H1 (cell line): ENCODE data around the gene RGS7BP. TPM values are rescaled to one million over a fixed set of nuclear protein-coding genes. Genes with fewer than 3 reads are reported as not detected.

Source experiments
- CTCF ChIA-PET: fragments of 300-600 bp; sonication (Branson Sonifier 250); formaldehyde crosslinking; loops from one replicate; lab custom pipeline; 2021; ENCODE audit not compliant: partially characterized antibody; lab: Charles Lee
- POLR2A ChIA-PET: fragments of 300-600 bp; sonication (Branson Sonifier 250); formaldehyde crosslinking; loops from one replicate; lab custom pipeline; 2021; ENCODE audit warnings: inconsistent platforms; ENCODE audit not compliant: partially characterized antibody; lab: Charles Lee
- DNase-seq, 2 experiments: peaks; one replicate each; pipeline versions ENCODE4 v3.0.0 to v3.0.0-alpha.2; 2010 to 2022; ENCODE audit warnings: low spot score in 2 of 2, low read depth in 1 of 2, mixed read lengths in 1 of 2
- FAIRE-seq: peaks from 2 replicates; lab custom pipeline; 2011; peaks lifted over from hg19 to GRCh38; lab: Jason Lieb, UNC
- H2AFZ ChIP-seq: 2 replicates; pipeline ENCODE4 v1.8.1; 2012; ENCODE audit warnings: low read length, inconsistent platforms
- H2AK5ac ChIP-seq: 2 replicates; pipeline ENCODE4 v1.6.1; 2013; ENCODE audit warnings: low read depth, low read length
- H2BK120ac ChIP-seq: replicated peaks from 2 replicates; pipeline ENCODE3; 2013; ENCODE audit warnings: low read depth, low read length, inconsistent platforms
- H2BK12ac ChIP-seq: 2 replicates; pipeline ENCODE4 v1.6.1; 2013; ENCODE audit warnings: low read depth, low read length
- H2BK15ac ChIP-seq: 2 replicates; pipeline ENCODE4 v1.6.1; 2013; ENCODE audit warnings: low read length
- H2BK20ac ChIP-seq: 2 replicates; pipeline ENCODE4 v1.6.1; 2013; ENCODE audit warnings: low read length
- H2BK5ac ChIP-seq: 2 replicates; pipeline ENCODE4 v1.6.1; 2013; ENCODE audit warnings: low read depth, low read length
- H3K14ac ChIP-seq: 2 replicates; pipeline ENCODE4 v1.6.1; 2013; ENCODE audit warnings: inconsistent platforms; ENCODE audit not compliant: insufficient read length
- H3K18ac ChIP-seq: 2 replicates; pipeline ENCODE4 v1.6.1; 2013; ENCODE audit warnings: low read length; ENCODE audit errors: extremely low read depth
- H3K23ac ChIP-seq: 2 replicates; pipeline ENCODE4 v1.6.1; 2013; ENCODE audit warnings: inconsistent platforms; ENCODE audit not compliant: insufficient read length
- H3K23me2 ChIP-seq: 2 replicates; pipeline ENCODE4 v1.6.1; 2013; ENCODE audit warnings: low read depth, low read length
- H3K27ac ChIP-seq: 2 replicates; pipeline ENCODE4 v1.6.1; 2011; ENCODE audit warnings: low read depth, low read length, inconsistent platforms
- H3K27me3 ChIP-seq, 4 experiments: replicated peaks in 1 of 4; 1 replicate in 1 of 4; 2 replicates in 3 of 4; pipeline versions ENCODE4 v1.6.1 to v1.8.1; 2011 to 2013; ENCODE audit warnings: low read length in 3 of 4, mild to moderate bottlenecking in 3 of 4, inconsistent platforms in 2 of 4, mixed read lengths in 2 of 4, moderate library complexity in 1 of 4; ENCODE audit not compliant: control insufficient read depth in 3 of 4, insufficient read depth in 3 of 4; ENCODE audit errors: extremely low read depth in 1 of 4
- H3K36me3 ChIP-seq, 4 experiments: 2 replicates each; pipeline versions ENCODE4 v1.6.1 to v1.8.1; 2011 to 2013; ENCODE audit warnings: mild to moderate bottlenecking in 4 of 4, low read length in 3 of 4, moderate library complexity in 2 of 4, control low read depth in 1 of 4, inconsistent platforms in 1 of 4; ENCODE audit not compliant: insufficient read depth in 4 of 4, control insufficient read depth in 2 of 4
- H3K4ac ChIP-seq: replicated peaks from 2 replicates; pipeline ENCODE3; 2013; ENCODE audit warnings: low read length, low read depth, mixed read lengths, inconsistent platforms; ENCODE audit not compliant: insufficient read length
- H3K4me1 ChIP-seq, 4 experiments: replicated peaks in 1 of 4; 1 replicate in 1 of 4; 2 replicates in 3 of 4; pipeline versions ENCODE4 v1.6.1 to v1.8.1; 2011 to 2013; ENCODE audit warnings: low read length in 3 of 4, inconsistent platforms in 2 of 4, mixed read lengths in 1 of 4; ENCODE audit not compliant: insufficient read depth in 4 of 4, control insufficient read depth in 3 of 4
- H3K4me2 ChIP-seq, 2 experiments: 2 replicates each; pipeline versions ENCODE4 v1.6.1 to v1.8.1; 2011 to 2013; ENCODE audit warnings: low read depth in 2 of 2, low read length in 2 of 2, control low read depth in 1 of 2, inconsistent platforms in 1 of 2, mild to moderate bottlenecking in 1 of 2; ENCODE audit not compliant: insufficient read depth in 1 of 2
- H3K4me3 ChIP-seq, 4 experiments: fragments of 200-600, 300-600 bp in 1 of 4; sonication (generic), shearing (Covaris generic), sonication (Bioruptor Twin) in 1 of 4; 2 replicates each; pipeline versions ENCODE4 v1.5.1 to v1.8.1; 2011 to 2016; ENCODE audit warnings: low read length in 4 of 4, low read depth in 3 of 4, control low read depth in 2 of 4, inconsistent platforms in 2 of 4, mild to moderate bottlenecking in 2 of 4, mixed read lengths in 1 of 4, moderate library complexity in 1 of 4; ENCODE audit not compliant: insufficient read depth in 2 of 4; ENCODE audit errors: extremely low read depth in 1 of 4
- H3K56ac ChIP-seq: replicated peaks from 2 replicates; pipeline ENCODE3; 2013; ENCODE audit warnings: low read depth, mild to moderate bottlenecking, mixed read lengths, low read length, inconsistent platforms; ENCODE audit not compliant: insufficient read length
- H3K79me1 ChIP-seq: 2 replicates; pipeline ENCODE4 v1.6.1; 2013; ENCODE audit warnings: low read depth, low read length, control low read depth
- H3K79me2 ChIP-seq, 2 experiments: 2 replicates each; pipeline versions ENCODE4 v1.6.1 to v1.8.1; 2012 to 2013; ENCODE audit warnings: low read length in 2 of 2, mild to moderate bottlenecking in 2 of 2, inconsistent platforms in 1 of 2; ENCODE audit not compliant: insufficient read depth in 2 of 2, control insufficient read depth in 1 of 2
- H3K9ac ChIP-seq, 4 experiments: replicated peaks in 1 of 4; 1 replicate in 1 of 4; 2 replicates in 3 of 4; pipeline versions ENCODE4 v1.6.1 to v1.8.1; 2011 to 2013; ENCODE audit warnings: low read depth in 3 of 4, low read length in 3 of 4, control low read depth in 2 of 4, mild to moderate bottlenecking in 2 of 4, moderate library complexity in 2 of 4, inconsistent platforms in 1 of 4; ENCODE audit errors: extremely low read depth in 1 of 4
- H3K9me3 ChIP-seq, 2 experiments: 2 replicates each; pipeline versions ENCODE4 v1.6.1 to v1.8.1; 2012 to 2013; ENCODE audit warnings: mild to moderate bottlenecking in 2 of 2, moderate library complexity in 2 of 2, control low read depth in 1 of 2, inconsistent platforms in 1 of 2, low read depth in 1 of 2, low read length in 1 of 2, mixed read lengths in 1 of 2; ENCODE audit not compliant: insufficient read depth in 2 of 2
- H4K20me1 ChIP-seq, 2 experiments: replicated peaks in 1 of 2; 2 replicates each; pipeline versions ENCODE3 to v1.8.1; 2011 to 2013; ENCODE audit warnings: inconsistent platforms in 2 of 2, low read length in 2 of 2, mild to moderate bottlenecking in 1 of 2; ENCODE audit not compliant: insufficient read depth in 2 of 2, control insufficient read depth in 1 of 2
- H4K5ac ChIP-seq: 2 replicates; pipeline ENCODE4 v1.6.1; 2013; ENCODE audit warnings: low read length, low read depth, mixed read lengths, inconsistent platforms; ENCODE audit not compliant: insufficient read length
- H4K8ac ChIP-seq: 2 replicates; pipeline ENCODE4 v1.8.0; 2013; ENCODE audit warnings: mild to moderate bottlenecking, moderate library complexity, low read length, inconsistent platforms; ENCODE audit not compliant: insufficient read depth; ENCODE audit errors: extremely low read depth
- H4K91ac ChIP-seq: replicated peaks from 2 replicates; pipeline ENCODE3; 2013; ENCODE audit warnings: low read length, mixed read lengths, inconsistent platforms; ENCODE audit not compliant: insufficient read length
- ASH2L ChIP-seq: fragments of 200-600, 300-600 bp; sonication (generic); IDR thresholded peaks from one replicate; pipeline ENCODE4 v1.7.1; 2017; ENCODE audit warnings: low read length
- HDAC6 ChIP-seq: IDR thresholded peaks from one replicate; pipeline ENCODE4 v1.7.1; 2012; ENCODE audit warnings: low read depth, mild to moderate bottlenecking, inconsistent platforms, low read length, moderate library complexity
- KDM4A ChIP-seq: IDR thresholded peaks from one replicate; pipeline ENCODE4 v1.7.1; 2012; ENCODE audit warnings: low read depth, mild to moderate bottlenecking, moderate library complexity, low read length, inconsistent platforms; ENCODE audit not compliant: severe bottlenecking
- MAFK ChIP-seq: IDR thresholded peaks from 2 replicates; pipeline ENCODE4 v1.6.1; 2012; ENCODE audit warnings: low read depth, mild to moderate bottlenecking, improper control_type of control experiment, low read length
- SAP30 ChIP-seq: fragments of 300-600 bp; sonication (generic); IDR thresholded peaks from 2 replicates; pipeline ENCODE4 v1.7.1; 2012; ENCODE audit warnings: low read length, moderate library complexity, mild to moderate bottlenecking, inconsistent platforms; ENCODE audit not compliant: insufficient read depth, insufficient replicate concordance
- TAF1 ChIP-seq: IDR thresholded peaks from 2 replicates; pipeline ENCODE4 v1.6.1; 2011; ENCODE audit warnings: mild to moderate bottlenecking, low read depth, low read length
- USF2 ChIP-seq: IDR thresholded peaks from 2 replicates; pipeline ENCODE4 v1.6.1; 2011; ENCODE audit warnings: low read length, improper control_type of control experiment
- WGBS, 2 experiments: shearing (Covaris generic) in 1 of 2; methylation state at CpG; one replicate each; pipeline versions ENCODE4 v1.1.6 to v1.1.7; 2013 to 2015; ENCODE audit warnings: low lambda C conversion rate in 2 of 2, mixed read lengths in 2 of 2, inconsistent platforms in 1 of 2, low coverage in 1 of 2, missing lambda C conversion rate in 1 of 2; ENCODE audit not compliant: insufficient replicate concordance in 2 of 2, insufficient coverage in 1 of 2, insufficient read length in 1 of 2; ENCODE audit errors: extremely low coverage in 1 of 2, missing lambda C conversion rate in 1 of 2; 5-methylcytosine and 5-hydroxymethylcytosine counted together
- polyA plus RNA-seq, 7 experiments: library from polyadenylated mRNA; depleted of rRNA in 3 of 7; stranded (reverse) in 5 of 7; unstranded in 2 of 7; fragments of >200 nt in 5 of 7; fragments of 200-250 nt in 2 of 7; gene quantifications; 1 replicate in 5 of 7; 2 replicates in 1 of 7; 4 replicates in 1 of 7; pipeline versions ENCODE4 v1.2.1 to v1.2.3, GENCODE V29; 2011 to 2013; ENCODE audit warnings: missing spikeins in 2 of 7, mixed read lengths in 2 of 7
- total RNA-seq: library from RNA; stranded (reverse); fragmentation: NEBNext Ultra II Directional; extraction: Animal tissue kit (Norgen Biotek cat#: 25700); gene quantifications from 2 replicates; pipeline ENCODE4 v1.2.1, GENCODE V29; 2021
- TF ChIP-seq, protein P1 (sequence below): IDR thresholded peaks from 2 replicates; pipeline ENCODE4 v1.6.1; 2012; ENCODE audit warnings: inconsistent platforms
- TF ChIP-seq, protein P2 (sequence below): IDR thresholded peaks from 2 replicates; pipeline ENCODE4 v1.6.1; 2011; ENCODE audit warnings: low read depth, mild to moderate bottlenecking, low read length; ENCODE audit not compliant: insufficient read depth

Gene RGS7BP
- total and polyA plus RNA-seq, 2 of the 8 experiments (the other 6 are each of a cell fraction or from before 2014, with no cell fraction given): 0.65 to 2.3 TPM

DNA sequence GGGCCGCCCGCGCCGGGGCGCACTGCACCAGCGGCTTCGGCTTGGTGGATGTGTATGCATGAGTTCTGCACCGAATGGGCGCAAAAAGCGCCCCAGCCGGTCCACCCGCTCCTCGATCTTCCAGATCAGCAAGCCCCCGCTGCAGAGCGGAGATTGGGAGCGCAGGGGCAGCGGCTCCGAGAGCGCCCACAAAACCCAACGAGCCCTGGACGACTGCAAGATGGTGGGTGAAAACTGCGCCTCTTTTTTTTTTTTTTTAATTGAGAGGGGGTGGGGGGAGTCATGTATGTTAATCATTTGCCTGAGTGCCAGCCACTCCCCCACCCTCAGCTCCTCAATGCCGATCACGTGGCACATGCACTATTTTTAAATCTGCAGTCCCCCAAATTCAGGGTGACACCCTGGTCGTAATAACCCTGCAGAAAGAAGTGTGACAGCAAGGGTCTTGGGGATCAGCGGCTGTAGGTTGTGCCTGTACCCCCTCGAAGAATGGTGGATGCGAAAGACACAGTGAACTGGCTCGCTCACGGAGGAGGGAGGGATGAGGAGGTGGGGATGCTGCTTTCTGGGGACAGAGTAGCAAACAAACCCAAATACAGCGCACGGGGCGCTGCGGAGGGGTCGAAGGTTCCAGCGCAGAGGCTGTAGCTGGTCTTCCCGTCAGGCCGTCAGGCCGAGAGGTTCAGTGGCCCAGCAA lies 900 bp downstream of the RGS7BP start:
- FAIRE-seq (no peak), DNase-seq (peak; percentile 23 to 79)
- CTCF ChIA-PET: interaction anchor here (0.7 to 2.2 kb wide), 13 partner anchors 9 to 159 kb away, joined by 3 to 10 read pairs (median 4); no protein-coding TSS in a partner anchor
- no peak overlapping the region for H3K56ac ChIP-seq
- H2BK15ac ChIP-seq: no peak overlapping the region
- H3K23ac ChIP-seq: no peak overlapping the region
- H2BK20ac ChIP-seq: 0 out of 2 replicates have a peak overlapping the region, but pooled peaks have one; percentile 34
- no peaks in the 10 kb centered on the region for H3K9me3 ChIP-seq
- H3K23me2 ChIP-seq: peaks cover 15% of the 10 kb centered on the region; the same call in 1 of the 2 replicates
- H3K36me3 ChIP-seq: no peaks in the 10 kb centered on the region
- H3K4me1 ChIP-seq: peaks cover 2 to 16% (median 7%) of the 10 kb centered on the region in 4 experiments; a peak in 3 of 7 replicates
- H4K5ac ChIP-seq: no peak overlapping the region
- H4K20me1 ChIP-seq: no peaks in the 10 kb centered on the region
- peak overlapping the region; percentile 95 to 98 for H3K4me2 ChIP-seq
- no peak overlapping the region for H2AK5ac ChIP-seq
- peak overlapping the region; percentile 76; the same call in 1 of the 2 replicates for H4K8ac ChIP-seq
- H2BK5ac ChIP-seq: peak overlapping the region; percentile 86
- H3K9ac ChIP-seq: peak overlapping the region in 3 of 4 experiments; percentile 51 to 59 (median 58); a peak in 6 of 7 replicates
- POLR2A ChIA-PET: interaction anchor here (1.1 to 1.6 kb wide), 5 partner anchors 10 to 20 kb away, joined by 3 to 8 read pairs (median 5); no protein-coding TSS in a partner anchor
- peak overlapping the region; percentile 64; the same call in 1 of the 2 replicates for H3K18ac ChIP-seq
- H3K27ac ChIP-seq: no peak overlapping the region
- 1% methylated on average over 27 of the region's 39 CpGs; no CpG with 5 or more reads in 1 of the 2 experiments for WGBS, 2 experiments
- no peak overlapping the region for H3K4ac ChIP-seq
- H3K14ac ChIP-seq: no peak overlapping the region
- no peaks in the 10 kb centered on the region for H3K79me2 ChIP-seq
- H3K4me3 ChIP-seq: peak overlapping the region; percentile 66 to 87 (median 78)
- H2BK120ac ChIP-seq: no peak overlapping the region
- H2AFZ ChIP-seq: peak overlapping the region; percentile 92
- H2BK12ac ChIP-seq: peak overlapping the region; percentile 91; the same call in 1 of the 2 replicates
- peak overlapping the region; percentile 45 for H4K91ac ChIP-seq
- peaks cover 4 to 39% (median 23%) of the 10 kb centered on the region in 4 experiments for H3K27me3 ChIP-seq
- no peaks in the 10 kb centered on the region for H3K79me1 ChIP-seq
- 0 out of 2 replicates have a peak, but pooled peaks have one; percentile 51 for TF ChIP-seq TAF1
- TF ChIP-seq, protein P1, sequence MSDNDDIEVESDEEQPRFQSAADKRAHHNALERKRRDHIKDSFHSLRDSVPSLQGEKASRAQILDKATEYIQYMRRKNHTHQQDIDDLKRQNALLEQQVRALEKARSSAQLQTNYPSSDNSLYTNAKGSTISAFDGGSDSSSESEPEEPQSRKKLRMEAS: peak; percentile 29
- TF ChIP-seq, protein P2, sequence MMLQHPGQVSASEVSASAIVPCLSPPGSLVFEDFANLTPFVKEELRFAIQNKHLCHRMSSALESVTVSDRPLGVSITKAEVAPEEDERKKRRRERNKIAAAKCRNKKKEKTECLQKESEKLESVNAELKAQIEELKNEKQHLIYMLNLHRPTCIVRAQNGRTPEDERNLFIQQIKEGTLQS: 0 out of 2 replicates have a peak, but pooled peaks have one; percentile 2
- peak; percentile 53 for TF ChIP-seq USF2
- TF ChIP-seq HDAC6: no peak
- no peak for TF ChIP-seq SAP30
- TF ChIP-seq ASH2L: peak; percentile 61
- peak; percentile 88 for TF ChIP-seq KDM4A
- TF ChIP-seq MAFK: no peak
